A673 (cell line): ENCODE results near the gene XRCC1.

Experiments
- CTCF ChIP-seq: fragments of 300-800, 200-600 bp; sonication (generic); conservative IDR thresholded peaks from 2 replicates; pipeline ENCODE4 v1.5.1; 2017; ENCODE audit warnings: low read depth, mild to moderate bottlenecking, antibody characterized with exemption, low read length, moderate library complexity, mixed read lengths
- EZH2 ChIP-seq: fragments of 200-600 bp; sonication (generic); IDR thresholded peaks from 2 replicates; pipeline ENCODE4 v1.6.1; 2017; ENCODE audit warnings: borderline replicate concordance, low read depth, mild to moderate bottlenecking, mixed read lengths, antibody characterized with exemption, low read length; ENCODE audit not compliant: poor library complexity, severe bottlenecking

- no peak for TF ChIP-seq CTCF
- no peak for TF ChIP-seq EZH2
These were observed 45.0 kb upstream of the XRCC1 start for GRCh38 chr19:43620061-43621001.
